Activated CD4-positive, alpha-beta T cell treated with anti-CD3 and anti-CD28 coated beads, Interleukin-2, amount 10 ng/mL, durations not matched to agents 7 days and 5 days (primary cell): Measurements from ENCODE around the gene SERPINA10. TPM values are rescaled to one million over a fixed set of nuclear protein-coding genes. Genes with fewer than 3 reads are reported as not detected.

Source experiments
- CTCF ChIA-PET: fragments of 350-600 bp; sonication (Branson Sonifier 250); formaldehyde crosslinking; loops from one replicate; lab custom pipeline; 2021; ENCODE audit warnings: antibody characterized with exemption; lab: Charles Lee
- POLR2A ChIA-PET: fragments of 350-600 bp; sonication (Branson Sonifier 250); formaldehyde crosslinking; loops from one replicate; lab custom pipeline; 2021; ENCODE audit warnings: antibody characterized with exemption; lab: Charles Lee
- DNase-seq: peaks from one replicate; pipeline ENCODE4 v3.0.0-alpha.2; 2020
- H3K27ac Mint-ChIP-seq: one replicate; pipeline ENCODE4 v1.8.0; 2021; ENCODE audit warnings: mild to moderate bottlenecking, moderate library complexity, mixed read lengths
- H3K27me3 Mint-ChIP-seq: one replicate; pipeline ENCODE4 v1.8.0; 2021; ENCODE audit warnings: mixed read lengths
- H3K36me3 Mint-ChIP-seq: one replicate; pipeline ENCODE4 v1.8.0; 2021; ENCODE audit warnings: low read depth, mixed read lengths
- H3K4me1 Mint-ChIP-seq: one replicate; pipeline ENCODE4 v1.8.0; 2021; ENCODE audit warnings: mixed read lengths
- H3K4me3 Mint-ChIP-seq: one replicate; pipeline ENCODE4 v1.8.0; 2021; ENCODE audit warnings: mild to moderate bottlenecking, moderate library complexity, mixed read lengths
- H3K9me3 Mint-ChIP-seq: one replicate; pipeline ENCODE4 v1.8.0; 2021; ENCODE audit warnings: mixed read lengths
- total RNA-seq, 2 experiments: library from RNA; stranded (reverse); gene quantifications; one replicate each; pipeline ENCODE4 v1.2.3, GENCODE V29; 2021

Gene SERPINA10, protein sequence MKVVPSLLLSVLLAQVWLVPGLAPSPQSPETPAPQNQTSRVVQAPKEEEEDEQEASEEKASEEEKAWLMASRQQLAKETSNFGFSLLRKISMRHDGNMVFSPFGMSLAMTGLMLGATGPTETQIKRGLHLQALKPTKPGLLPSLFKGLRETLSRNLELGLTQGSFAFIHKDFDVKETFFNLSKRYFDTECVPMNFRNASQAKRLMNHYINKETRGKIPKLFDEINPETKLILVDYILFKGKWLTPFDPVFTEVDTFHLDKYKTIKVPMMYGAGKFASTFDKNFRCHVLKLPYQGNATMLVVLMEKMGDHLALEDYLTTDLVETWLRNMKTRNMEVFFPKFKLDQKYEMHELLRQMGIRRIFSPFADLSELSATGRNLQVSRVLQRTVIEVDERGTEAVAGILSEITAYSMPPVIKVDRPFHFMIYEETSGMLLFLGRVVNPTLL
- total RNA-seq, result not detected

DNA sequence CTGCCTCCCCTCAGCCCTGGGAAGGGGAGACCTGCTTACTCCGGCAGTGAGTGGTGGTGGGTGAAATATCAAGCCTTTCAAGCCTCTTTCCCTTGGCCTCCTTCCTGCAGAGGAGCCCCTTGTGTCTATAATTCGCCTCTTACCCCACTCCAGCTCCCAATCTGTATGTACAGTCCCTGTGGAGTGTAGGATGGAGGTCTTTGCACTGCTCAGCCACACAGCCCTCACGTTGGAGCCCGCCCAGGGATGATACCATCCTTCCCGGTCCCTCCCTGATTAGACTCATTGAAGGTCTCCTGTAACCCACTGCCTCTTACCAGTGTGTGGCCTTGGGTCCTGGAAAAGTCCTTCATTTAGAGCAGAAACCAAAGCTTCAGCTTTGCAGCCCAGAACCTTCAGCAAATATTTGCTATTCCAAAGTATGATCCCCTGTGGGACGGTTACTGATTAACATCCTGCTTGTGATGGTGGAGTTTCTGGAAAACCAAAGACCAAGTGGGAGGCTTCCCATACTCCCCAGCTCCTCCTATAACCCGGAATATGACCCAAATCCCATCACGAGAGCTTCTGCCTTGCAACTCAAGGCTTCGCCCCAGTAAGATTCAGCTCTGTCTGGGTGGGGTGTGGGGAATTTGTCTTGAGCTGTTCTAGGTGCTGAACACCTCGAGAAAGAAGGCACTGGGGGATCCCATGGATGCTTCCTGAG, at the start of gene SERPINA10:
Gene SERPINA10, minus strand, starts transcription at position 397 of the 706 bp plus-strand sequence. CDS start 2,675 bp downstream, outside the sequence.
- no peaks in the 10 kb centered on the region for H3K36me3 Mint-ChIP-seq
- H3K27me3 Mint-ChIP-seq, result no peaks in the 10 kb centered on the region
- no peak within 1 kb of the TSS for H3K4me3 Mint-ChIP-seq
- POLR2A ChIA-PET, result no interaction called here
- H3K9me3 Mint-ChIP-seq, result peaks cover 2% of the 10 kb centered on the region
- H3K4me1 Mint-ChIP-seq, result no peaks in the 10 kb centered on the region
- no peak within 1 kb of the TSS for H3K27ac Mint-ChIP-seq
- CTCF ChIA-PET, result interaction anchor here (1.0 kb wide), 1 partner anchor 140 kb away, joined by 3 read pairs; no protein-coding TSS in a partner anchor
- DNase-seq, result no peak

DNA sequence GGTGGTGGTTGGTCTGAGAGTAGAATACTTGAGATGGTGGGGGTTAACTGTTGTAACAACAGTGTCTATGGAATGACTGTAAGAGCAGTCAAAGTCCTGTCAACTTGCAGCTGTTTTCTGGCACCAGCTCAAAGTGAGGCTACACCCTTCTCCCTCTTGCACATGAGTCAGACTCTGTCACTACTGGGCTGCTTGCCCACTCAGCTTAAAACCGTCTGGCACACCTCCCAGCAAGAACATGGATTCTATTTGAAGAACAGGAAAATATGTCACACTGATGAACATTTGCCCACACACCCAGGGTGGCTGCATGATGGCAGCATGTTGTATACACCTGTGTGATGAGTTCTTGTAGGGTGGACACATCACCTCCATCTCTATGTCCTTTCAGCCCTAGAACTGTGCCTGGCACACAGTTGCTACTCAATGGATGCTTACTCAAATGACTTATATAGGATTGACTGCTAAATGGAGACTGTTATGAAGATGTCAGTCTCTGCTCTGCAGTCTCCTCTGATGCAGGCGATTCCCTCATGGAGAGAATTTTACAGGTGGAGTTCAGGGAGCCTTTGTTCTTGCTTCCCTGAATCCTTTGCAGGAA, 49.4 kb upstream of the SERPINA10 start:
- CTCF ChIA-PET, result interaction anchor here (0.6 to 2.5 kb wide), 2 partner anchors 8 to 24 kb away, joined by 3 to 10 read pairs; partner anchors contain the start of gene SERPINA2
- no peak overlapping the region for H3K4me3 Mint-ChIP-seq

DNA sequence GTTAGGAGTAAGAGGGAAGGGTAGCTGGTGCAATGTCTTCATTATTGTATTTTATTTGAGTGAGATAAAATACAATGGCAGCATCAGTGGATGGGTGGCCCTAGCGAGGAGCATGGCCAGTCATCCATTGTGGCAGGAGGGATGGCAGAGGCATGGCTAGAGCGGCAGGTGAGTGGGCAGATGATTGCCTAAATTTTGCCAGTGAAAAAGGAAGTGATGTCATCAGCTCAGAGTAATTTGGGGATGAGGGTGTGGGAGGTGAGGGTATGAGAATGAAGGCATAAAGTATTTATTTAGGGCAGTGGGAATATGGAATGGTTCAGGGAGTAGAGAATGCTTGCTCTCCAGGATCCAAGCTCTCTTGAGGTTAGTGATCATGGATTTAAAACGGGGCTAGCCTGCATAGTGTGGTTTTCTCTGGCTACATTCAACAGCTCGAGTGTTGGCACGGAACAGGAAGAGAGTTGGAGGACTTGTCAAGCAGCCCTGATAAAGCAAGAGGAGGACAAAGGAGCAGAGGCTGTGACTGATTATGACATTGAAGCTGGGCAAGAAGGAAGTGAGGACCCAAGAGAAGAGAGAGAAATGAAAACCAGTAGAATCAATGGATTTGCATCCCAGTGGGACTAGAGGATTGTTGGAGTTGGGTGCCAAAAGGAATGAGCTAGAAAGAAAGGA, 48.7 kb upstream of the SERPINA10 start:
- H3K4me3 Mint-ChIP-seq, result no peak overlapping the region

More for the DNA sequence above, 49.4 kb upstream of the SERPINA10 start:
- H3K27ac Mint-ChIP-seq, result no peak overlapping the region
- peaks cover 17% of the 10 kb centered on the region for H3K9me3 Mint-ChIP-seq
- H3K4me1 Mint-ChIP-seq, result peaks cover 14% of the 10 kb centered on the region
- H3K27me3 Mint-ChIP-seq, result no peaks in the 10 kb centered on the region
- POLR2A ChIA-PET, result no interaction called here
- no peaks in the 10 kb centered on the region for H3K36me3 Mint-ChIP-seq
- no peak for DNase-seq

DNA sequence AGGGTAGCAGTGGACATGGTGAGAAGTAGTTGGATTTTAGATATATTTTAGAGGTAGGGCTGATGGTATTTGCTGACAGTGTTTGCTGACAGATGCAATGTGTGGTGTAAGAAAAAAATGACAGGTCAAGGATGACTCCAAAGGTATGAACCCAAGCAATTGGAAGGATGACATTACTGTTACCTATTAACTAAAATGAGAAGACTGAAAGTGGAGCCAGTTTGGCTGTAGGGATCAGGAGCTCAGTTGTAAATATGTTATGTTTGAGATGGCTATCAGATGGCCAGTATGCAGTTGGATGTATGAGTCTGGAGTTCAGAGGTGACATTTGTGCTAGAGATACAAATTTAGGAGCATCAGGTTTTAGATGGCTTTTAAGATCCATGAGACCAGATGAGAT, 47.5 kb upstream of the SERPINA10 start:
- Mint-ChIP-seq H3K9me3 (peaks cover 16% of the 10 kb centered on the region), H3K4me3 (no peak overlapping the region), H3K36me3 (no peaks in the 10 kb centered on the region), H3K4me1 (peaks cover 8% of the 10 kb centered on the region), H3K27ac (no peak overlapping the region), H3K27me3 (no peaks in the 10 kb centered on the region)
- no peak for DNase-seq
- CTCF ChIA-PET, result no interaction called here
- POLR2A ChIA-PET, result no interaction called here

More for the DNA sequence above, 48.7 kb upstream of the SERPINA10 start:
- H3K9me3 Mint-ChIP-seq, result peaks cover 17% of the 10 kb centered on the region
- no peak for DNase-seq
- H3K27ac Mint-ChIP-seq, result no peak overlapping the region
- no peaks in the 10 kb centered on the region for H3K27me3 Mint-ChIP-seq
- ChIA-PET POLR2A (interaction anchor here (0.5 kb wide), 1 partner anchor 9 kb away, joined by 3 read pairs; no protein-coding TSS in a partner anchor), CTCF (interaction anchor here (0.6 kb wide), 1 partner anchor 24 kb away, joined by 3 read pairs; the partner anchor contains the start of gene SERPINA2)
- H3K36me3 Mint-ChIP-seq, result no peaks in the 10 kb centered on the region
- peaks cover 12% of the 10 kb centered on the region for H3K4me1 Mint-ChIP-seq

DNA sequence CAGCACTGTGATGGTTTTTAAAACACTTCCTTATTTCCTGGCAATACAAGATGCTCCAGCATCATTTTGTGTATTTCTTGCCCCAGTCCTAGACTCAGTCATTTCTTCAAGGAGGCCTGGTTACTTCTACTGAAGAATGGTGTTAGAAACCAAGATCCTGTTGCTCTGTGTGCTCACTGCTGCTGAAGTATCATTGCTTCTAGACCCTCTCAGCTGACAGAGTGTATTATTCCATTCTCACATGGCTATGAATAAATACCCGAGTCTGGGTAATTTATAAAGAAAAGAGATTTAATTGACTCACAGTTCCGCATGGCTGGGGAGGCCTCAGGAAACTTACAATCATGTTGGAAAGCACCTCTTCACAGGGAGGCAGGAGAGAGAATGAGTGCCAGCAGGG, 45.0 kb upstream of the SERPINA10 start:
- Mint-ChIP-seq H3K9me3 (peaks cover 16% of the 10 kb centered on the region), H3K4me3 (no peak overlapping the region), H3K4me1 (peaks cover 8% of the 10 kb centered on the region), H3K27ac (no peak overlapping the region), H3K36me3 (no peaks in the 10 kb centered on the region), H3K27me3 (peaks cover 4% of the 10 kb centered on the region)
- ChIA-PET POLR2A (no interaction called here), CTCF (no interaction called here)
- DNase-seq, result no peak

DNA sequence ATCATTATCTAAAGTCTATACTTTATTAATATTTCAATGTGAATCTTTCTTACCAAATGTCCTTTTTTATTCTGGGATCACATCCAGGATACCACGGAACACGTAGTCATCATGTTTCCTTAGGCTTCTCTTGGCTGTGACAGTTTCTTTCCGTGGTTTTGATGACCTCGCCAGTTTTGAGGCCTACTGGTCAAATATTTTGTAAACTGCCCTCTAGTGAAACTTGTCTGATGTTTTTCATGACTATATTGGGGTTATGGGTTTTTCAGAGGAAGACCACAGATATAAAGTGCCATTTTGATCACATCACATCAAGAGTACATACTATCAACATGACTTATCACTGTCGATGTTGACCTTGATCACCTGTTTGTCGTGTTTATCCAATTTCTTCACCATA, 44.2 kb upstream of the SERPINA10 start:
- Mint-ChIP-seq H3K4me3 (no peak overlapping the region), H3K27me3 (peaks cover 4% of the 10 kb centered on the region), H3K27ac (no peak overlapping the region), H3K9me3 (peaks cover 16% of the 10 kb centered on the region), H3K36me3 (no peaks in the 10 kb centered on the region), H3K4me1 (peaks cover 8% of the 10 kb centered on the region)
- POLR2A ChIA-PET, result no interaction called here
- CTCF ChIA-PET, result interaction anchor here (0.6 kb wide), 1 partner anchor 576 kb away, joined by 3 read pairs; no protein-coding TSS in a partner anchor
- DNase-seq, result no peak

DNA sequence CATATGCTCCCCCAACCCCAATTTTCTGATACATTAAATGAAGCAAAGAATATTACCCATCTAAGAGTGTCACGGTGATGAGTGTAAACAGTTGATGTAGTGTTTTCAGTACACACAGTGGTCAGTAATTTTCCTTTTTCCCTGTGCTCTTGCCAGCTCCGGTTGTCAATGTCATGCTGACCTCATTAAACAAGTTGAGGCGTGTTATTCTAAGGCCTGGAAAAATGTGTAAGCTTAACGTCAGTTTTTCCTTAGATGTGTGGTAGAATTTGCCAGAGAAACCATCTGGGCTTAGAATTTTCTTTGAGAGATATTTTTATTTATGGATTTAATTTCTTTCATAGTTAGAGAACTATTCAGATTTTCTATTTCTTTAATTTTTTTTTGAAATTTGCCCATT, 41.8 kb upstream of the SERPINA10 start:
- ChIA-PET POLR2A (no interaction called here), CTCF (interaction anchor here (0.7 to 2.6 kb wide), 3 partner anchors 9 to 230 kb away, joined by 3 to 10 read pairs (median 4); no protein-coding TSS in a partner anchor)
- Mint-ChIP-seq H3K4me1 (no peaks in the 10 kb centered on the region), H3K9me3 (peaks cover 6% of the 10 kb centered on the region), H3K27ac (no peak overlapping the region), H3K36me3 (no peaks in the 10 kb centered on the region), H3K27me3 (peaks cover 4% of the 10 kb centered on the region), H3K4me3 (no peak overlapping the region)
- DNase-seq, result no peak

DNA sequence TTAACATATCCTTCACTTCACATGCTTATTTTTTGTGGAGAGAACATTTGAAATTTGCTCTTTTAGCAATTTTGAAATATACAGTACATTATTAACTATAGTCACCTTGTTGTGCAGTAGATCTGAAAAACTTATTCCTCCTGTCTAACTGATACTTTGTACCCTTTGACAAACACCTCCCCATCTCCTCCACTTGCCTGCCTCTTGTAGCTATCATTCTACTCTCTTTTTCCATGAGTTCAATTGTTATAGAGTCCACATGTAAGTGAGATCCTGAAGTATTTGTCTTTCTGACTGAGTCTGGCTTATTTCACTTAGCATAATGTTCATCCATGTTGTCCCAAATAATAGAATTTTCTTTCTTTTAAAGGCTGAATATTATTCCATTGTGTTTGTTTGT, 39.5 kb upstream of the SERPINA10 start:
- H3K4me1 Mint-ChIP-seq, result no peaks in the 10 kb centered on the region
- H3K9me3 Mint-ChIP-seq, result peaks cover 2% of the 10 kb centered on the region
- CTCF ChIA-PET, result no interaction called here
- POLR2A ChIA-PET, result no interaction called here
- H3K27me3 Mint-ChIP-seq, result peaks cover 4% of the 10 kb centered on the region
- no peak overlapping the region for H3K4me3 Mint-ChIP-seq
- H3K27ac Mint-ChIP-seq, result no peak overlapping the region
- DNase-seq, result no peak
- no peaks in the 10 kb centered on the region for H3K36me3 Mint-ChIP-seq

DNA sequence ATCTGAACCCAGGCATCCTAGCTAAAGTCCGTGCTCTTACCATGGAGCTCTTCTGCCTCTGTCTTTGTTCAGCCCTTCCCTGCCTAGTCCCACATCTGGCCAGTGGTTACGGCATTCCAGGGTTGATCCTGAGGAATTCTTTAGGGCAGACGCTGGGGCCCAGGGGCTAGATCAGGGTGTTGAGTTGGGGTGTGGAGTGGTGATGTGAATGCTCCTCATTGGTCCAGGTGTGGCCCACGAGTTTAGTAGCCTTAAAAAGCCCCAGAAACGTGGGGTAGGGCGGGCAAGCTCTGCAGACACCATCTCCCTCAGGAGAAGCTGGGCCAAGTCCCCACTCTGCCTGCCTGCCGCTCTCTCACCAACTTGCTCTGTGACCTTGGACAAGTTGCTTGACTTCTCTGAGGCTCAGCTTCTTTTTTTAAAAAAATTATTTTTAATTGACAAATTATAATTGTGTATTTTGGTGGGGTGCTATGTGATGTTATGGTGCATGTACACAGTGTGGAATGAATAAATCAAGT, 39.1 kb upstream of the SERPINA10 start:
- no peak for DNase-seq
- Mint-ChIP-seq H3K4me3 (no peak overlapping the region), H3K27me3 (peaks cover 4% of the 10 kb centered on the region), H3K9me3 (peaks cover 2% of the 10 kb centered on the region), H3K4me1 (no peaks in the 10 kb centered on the region), H3K36me3 (no peaks in the 10 kb centered on the region), H3K27ac (no peak overlapping the region)
- CTCF ChIA-PET, result no interaction called here
- POLR2A ChIA-PET, result no interaction called here

DNA sequence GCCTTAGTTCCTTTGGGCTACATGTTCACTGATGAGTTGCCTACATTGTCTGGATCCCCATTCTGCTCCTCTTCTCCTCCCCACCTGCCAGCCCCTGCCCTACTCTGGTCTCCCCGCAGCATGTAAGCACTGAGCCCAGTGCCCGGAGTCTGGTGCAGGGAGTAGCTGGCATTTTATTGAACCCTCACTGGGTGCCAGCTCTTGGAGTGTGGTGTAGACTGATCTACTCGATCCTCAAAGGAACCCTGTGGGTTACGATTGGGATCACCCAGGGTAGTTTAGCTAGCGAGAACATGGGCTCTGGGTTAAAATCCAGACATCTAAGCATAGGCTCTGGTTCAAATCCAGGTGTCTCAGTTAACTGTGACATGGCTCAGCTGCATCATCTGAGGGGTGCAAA, 38.4 kb upstream of the SERPINA10 start:
- POLR2A ChIA-PET, result no interaction called here
- no peak overlapping the region for H3K27ac Mint-ChIP-seq

DNA sequence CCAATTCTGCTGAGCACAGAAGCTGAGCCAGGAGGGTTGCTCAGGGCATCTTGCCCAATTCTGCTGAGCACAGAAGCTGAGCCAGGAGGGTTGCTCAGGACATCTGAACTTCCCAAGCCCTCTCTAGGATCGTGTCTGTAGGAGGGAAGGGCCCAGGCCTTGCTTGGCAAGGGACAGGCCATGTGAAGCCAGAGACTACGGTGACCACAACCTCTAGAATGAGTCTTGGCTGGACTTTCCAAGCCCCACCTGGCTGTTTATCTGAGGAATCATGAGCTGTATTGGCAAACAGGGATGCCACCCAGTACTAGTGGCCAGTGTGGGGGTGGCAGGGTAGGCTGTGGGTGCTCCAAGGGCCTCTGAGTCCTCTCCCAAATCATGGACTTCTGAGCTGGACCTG, 37.8 kb upstream of the SERPINA10 start:
- Mint-ChIP-seq H3K4me3 (no peak overlapping the region), H3K9me3 (peaks cover 2% of the 10 kb centered on the region), H3K4me1 (no peaks in the 10 kb centered on the region), H3K36me3 (no peaks in the 10 kb centered on the region), H3K27ac (no peak overlapping the region), H3K27me3 (peaks cover 4% of the 10 kb centered on the region)
- no peak for DNase-seq
- ChIA-PET POLR2A (no interaction called here), CTCF (interaction anchor here (1.3 kb wide), 1 partner anchor 9 kb away, joined by 4 read pairs; no protein-coding TSS in a partner anchor)

More for the DNA sequence above, 38.4 kb upstream of the SERPINA10 start:
- Mint-ChIP-seq H3K9me3 (peaks cover 2% of the 10 kb centered on the region), H3K4me1 (no peaks in the 10 kb centered on the region), H3K4me3 (no peak overlapping the region), H3K27me3 (peaks cover 4% of the 10 kb centered on the region), H3K36me3 (no peaks in the 10 kb centered on the region)
- CTCF ChIA-PET, result interaction anchor here (1.3 kb wide), 1 partner anchor 10 kb away, joined by 4 read pairs; no protein-coding TSS in a partner anchor
- DNase-seq, result no peak

DNA sequence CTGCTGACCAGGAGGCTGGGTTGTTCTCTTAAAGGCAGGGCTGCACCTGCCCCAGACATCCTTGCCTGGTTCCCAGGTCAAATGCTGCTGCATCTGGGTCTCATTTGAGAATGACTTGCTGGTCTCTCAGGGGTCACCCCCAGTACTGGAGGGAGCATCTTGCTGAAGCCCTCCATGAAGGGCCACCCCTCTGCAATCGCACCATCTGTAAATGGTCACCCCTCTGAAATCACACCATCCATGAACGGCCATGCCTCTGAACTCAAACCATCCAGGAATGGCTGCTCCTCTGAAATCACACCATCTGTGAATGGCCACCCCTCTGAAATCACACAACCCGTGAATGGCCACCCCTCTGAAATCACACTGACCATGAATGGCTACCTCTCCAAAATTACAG, 37.4 kb upstream of the SERPINA10 start:
- H3K4me1 Mint-ChIP-seq, result no peaks in the 10 kb centered on the region
- POLR2A ChIA-PET, result no interaction called here
- H3K36me3 Mint-ChIP-seq, result no peaks in the 10 kb centered on the region
- CTCF ChIA-PET, result interaction anchor here (1.3 kb wide), 1 partner anchor 9 kb away, joined by 4 read pairs; no protein-coding TSS in a partner anchor
- H3K27ac Mint-ChIP-seq, result no peak overlapping the region
- peaks cover 4% of the 10 kb centered on the region for H3K27me3 Mint-ChIP-seq
- H3K9me3 Mint-ChIP-seq, result peaks cover 2% of the 10 kb centered on the region
- H3K4me3 Mint-ChIP-seq, result no peak overlapping the region
- no peak for DNase-seq
